LNCAP (cell line): Measurements from ENCODE around the gene H19.

Experiments
- TF ChIP-seq, protein P1 (sequence below): fragments of 450-650 bp; IDR thresholded peaks from 2 replicates; pipeline ENCODE4 v1.5.1; 2017; ENCODE audit warnings: mild to moderate bottlenecking

The H19 gene

DNA sequence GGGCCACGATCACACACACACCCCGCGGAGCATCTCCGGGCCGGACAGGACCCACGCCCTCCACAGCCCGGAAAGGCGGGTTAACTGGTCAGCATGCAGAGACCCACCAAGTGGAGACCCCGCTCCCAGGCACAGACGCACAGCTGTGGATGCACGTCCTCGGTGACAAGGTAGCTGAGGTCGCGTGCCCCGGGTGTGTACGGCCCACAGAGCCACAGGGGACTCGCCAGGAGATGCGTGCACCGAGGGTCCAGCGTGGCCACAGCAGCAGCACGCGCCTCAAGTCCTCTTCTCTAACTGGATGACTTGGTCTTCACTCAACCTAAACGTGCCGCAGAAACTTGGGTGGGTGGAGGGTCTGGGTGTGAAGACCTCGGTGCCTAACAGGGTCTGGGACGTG, 5.5 kb downstream of the H19 start:
- TF ChIP-seq, protein P1, sequence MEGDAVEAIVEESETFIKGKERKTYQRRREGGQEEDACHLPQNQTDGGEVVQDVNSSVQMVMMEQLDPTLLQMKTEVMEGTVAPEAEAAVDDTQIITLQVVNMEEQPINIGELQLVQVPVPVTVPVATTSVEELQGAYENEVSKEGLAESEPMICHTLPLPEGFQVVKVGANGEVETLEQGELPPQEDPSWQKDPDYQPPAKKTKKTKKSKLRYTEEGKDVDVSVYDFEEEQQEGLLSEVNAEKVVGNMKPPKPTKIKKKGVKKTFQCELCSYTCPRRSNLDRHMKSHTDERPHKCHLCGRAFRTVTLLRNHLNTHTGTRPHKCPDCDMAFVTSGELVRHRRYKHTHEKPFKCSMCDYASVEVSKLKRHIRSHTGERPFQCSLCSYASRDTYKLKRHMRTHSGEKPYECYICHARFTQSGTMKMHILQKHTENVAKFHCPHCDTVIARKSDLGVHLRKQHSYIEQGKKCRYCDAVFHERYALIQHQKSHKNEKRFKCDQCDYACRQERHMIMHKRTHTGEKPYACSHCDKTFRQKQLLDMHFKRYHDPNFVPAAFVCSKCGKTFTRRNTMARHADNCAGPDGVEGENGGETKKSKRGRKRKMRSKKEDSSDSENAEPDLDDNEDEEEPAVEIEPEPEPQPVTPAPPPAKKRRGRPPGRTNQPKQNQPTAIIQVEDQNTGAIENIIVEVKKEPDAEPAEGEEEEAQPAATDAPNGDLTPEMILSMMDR = no peak

DNA sequence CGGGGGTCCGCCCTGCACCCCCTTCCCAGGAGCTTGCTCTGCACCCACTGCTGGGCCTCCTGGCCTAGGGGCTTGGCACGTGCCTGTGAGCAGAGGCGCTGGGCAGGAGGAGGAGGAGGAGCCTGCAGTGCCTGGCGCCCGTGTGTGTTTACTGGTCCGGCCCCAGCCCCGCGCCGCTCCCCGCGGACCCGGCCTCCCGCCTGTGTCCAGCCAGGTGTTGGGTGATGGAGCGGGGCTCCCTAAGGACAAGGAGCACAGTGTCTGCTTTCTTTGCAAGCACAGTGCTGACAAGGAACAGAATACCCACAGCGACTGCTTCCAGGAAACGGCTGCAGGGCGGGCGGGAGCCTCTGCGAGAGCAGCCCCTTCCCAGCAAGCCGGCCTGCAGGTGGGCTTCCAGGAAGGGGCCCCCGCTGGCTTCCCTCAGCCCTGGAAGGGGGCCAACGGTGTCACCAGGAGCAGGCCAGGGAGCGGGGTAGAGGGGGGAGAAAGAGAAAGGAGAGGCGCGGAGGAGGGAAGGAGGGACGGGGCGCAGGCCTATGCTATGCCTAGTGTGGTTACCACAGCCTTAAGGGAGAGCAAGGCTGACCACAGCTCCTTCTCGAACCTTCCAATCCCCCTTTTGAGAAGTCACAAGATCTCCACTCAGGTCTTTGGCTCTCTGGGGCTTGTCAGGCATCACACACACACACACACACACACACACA, 6.6 kb downstream of the H19 start:
- TF ChIP-seq, protein P1 = no peak

DNA sequence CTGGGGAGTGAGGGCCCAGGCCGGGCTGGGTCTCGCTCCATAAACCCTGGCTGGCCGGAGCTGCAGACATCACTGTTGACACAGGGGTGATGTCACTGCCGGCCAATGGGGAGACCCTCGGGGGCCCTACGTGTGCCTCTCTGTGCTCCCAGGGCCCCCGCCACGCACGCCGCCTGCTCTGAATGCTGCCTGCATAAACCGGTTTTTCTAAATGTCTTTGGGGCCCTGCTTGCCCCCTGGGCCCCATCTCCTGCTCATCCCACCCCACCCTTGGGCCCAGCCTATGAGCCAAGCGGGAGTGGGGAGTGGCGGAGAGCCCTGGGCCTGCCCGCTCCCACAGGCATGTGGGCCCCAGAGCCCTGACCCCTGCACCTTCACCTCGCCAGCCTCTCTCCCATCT, 7.7 kb downstream of the H19 start:
- TF ChIP-seq, protein P1 = no peak

DNA sequence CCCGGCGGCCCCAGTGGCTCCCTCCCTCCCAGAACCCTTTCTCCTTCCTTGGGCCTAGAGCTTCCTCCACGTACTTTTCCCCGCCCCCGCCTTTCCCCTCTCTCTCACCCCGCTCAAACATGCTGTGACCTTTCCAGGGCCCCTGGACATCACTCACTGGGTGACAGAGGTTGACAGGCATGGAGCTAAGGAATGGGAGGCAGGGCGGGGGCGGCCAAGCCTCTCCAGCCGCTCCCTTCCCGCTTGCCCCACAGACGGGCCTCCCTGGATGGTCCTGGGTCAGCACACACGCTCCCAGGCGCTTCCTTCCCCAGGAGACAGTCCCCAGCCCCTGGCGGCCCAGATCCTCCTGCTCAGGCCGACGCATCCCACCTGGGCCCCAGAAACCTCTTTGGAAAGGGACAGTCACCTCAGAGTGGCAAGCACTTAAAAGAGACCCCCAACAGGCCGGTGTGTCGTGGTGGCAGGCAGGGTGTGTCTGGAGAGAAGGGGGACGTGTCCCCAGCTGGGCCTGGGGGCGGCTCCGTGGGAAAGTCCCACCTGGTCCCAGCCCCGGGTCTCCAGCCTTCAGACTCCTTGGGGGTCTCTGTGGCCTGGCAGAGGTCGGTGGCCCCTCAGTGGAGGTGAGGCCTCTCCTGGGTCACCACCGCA, 8.8 kb downstream of the H19 start:
- TF ChIP-seq, protein P1 = no peak

DNA sequence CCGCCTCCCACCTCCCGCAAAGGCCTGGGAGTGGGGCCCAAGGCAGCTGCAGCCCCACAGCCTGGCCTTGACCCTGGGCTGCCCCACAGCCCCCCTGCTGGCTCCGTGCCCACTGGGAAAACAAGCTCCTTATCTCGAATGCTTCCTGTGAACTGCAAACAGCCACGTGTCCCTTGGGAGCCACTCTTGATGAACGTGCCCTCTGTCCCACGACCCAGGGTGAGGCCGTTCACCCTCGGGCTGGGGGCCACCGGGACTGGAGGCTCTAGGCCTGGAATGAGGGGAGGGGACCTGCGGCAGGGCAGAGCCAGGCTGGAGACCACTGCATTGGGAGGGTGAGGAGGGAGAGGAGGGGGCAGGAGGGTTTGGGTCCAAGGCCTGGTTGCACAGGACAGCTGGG, 9.5 kb downstream of the H19 start:
- TF ChIP-seq, protein P1 = no peak

DNA sequence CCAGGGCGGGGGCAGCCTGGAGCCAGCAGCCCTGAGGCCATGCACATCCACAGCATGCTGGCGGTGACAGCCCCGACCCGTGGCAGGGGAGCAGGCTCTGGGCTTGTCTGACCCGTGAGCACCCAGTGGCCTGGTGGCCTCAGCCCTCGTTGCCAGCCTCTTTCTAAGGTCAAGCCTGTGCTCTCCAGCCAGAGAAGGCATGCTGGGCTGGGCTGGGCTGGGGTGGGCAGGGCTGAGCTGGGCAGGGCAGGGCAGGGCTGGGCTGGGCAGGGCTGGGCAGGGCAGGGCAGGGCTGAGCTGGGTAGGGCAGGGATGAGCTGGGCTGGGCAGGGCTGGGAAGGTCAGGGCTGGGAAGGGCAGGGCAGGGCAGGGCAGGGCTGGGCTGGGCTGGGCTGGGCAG, 10.6 kb downstream of the H19 start:
- TF ChIP-seq, protein P1 = no peak

DNA sequence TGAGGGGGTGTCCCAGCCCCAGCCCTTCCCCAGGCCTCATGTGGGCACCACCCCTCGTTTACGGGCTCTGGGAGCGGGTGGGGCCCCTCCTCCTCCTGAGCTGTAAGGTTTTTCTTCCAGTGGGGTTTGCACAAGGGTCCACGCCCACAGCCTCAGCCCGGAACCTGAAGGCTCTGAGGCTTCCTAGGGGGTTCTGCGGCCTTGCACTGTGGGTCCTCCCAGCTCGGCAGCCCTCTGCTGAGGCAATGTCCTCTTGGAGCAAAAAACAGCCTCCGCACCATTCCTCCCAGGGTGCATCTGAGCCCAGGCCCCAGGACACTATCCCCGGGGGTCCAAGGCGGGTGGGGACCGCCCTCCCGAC, 14.1 kb downstream of the H19 start:
- TF ChIP-seq, protein P1 = no peak
